HG03025 (cell line): ENCODE data around the gene RNF149.
"Not testable (repeated sequence)": the region's sequence is repeated elsewhere in the genome, so short reads cannot be mapped to it uniquely, and the experiment has no call there.

Experiments used
- ATAC-seq: cut with Tn5 transposase; IDR thresholded peaks from one replicate; pipeline ENCODE4 v1.9.1; 2021; ENCODE audit warnings: mild to moderate bottlenecking, moderate library complexity; ENCODE audit not compliant: unreplicated experiment, low FRiP score

Gene RNF149

GRCh38 chr2:101264360-101264939, 44.1 kb downstream of the RNF149 start:
- ATAC-seq, result no peak

DNA sequence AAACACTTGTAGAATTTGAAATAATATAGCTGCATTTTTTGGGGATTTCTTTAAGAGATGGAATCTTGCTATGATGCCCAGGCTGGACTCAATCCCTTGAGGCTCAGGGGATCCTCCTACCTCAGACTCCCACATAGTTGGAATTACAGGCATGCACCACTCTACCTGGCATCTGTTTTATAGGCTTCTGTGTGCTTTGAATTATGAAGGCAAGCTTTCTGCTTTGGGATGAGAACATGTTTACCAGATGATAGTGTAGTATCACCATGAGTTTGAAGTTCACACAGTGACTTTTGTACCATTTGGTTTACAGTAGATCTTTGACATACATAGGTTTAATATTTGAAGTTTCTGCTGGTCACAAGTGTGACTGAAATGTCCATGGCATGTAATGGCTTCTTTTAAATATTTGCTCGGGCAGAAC, 45.1 kb downstream of the RNF149 start:
- ATAC-seq, result no peak

DNA sequence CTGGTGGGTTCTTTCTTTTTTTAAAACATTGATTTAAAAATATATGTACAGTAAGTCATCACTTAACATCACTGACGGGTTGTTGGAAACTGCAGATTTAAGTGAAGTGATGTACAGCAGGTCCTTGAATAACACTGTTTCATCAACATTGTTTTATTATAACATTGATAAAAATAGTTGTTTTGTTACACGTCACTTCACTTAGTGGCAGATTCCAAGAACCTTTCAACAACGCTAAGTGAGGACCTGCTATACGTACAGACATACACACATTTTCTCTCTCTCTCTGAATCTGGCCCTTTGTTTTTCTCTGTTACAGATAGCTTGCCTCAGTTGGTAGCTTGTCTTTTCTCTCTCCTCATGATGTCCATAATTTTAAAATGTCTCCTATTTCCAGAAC, 46.4 kb downstream of the RNF149 start:
- ATAC-seq, result no peak

DNA sequence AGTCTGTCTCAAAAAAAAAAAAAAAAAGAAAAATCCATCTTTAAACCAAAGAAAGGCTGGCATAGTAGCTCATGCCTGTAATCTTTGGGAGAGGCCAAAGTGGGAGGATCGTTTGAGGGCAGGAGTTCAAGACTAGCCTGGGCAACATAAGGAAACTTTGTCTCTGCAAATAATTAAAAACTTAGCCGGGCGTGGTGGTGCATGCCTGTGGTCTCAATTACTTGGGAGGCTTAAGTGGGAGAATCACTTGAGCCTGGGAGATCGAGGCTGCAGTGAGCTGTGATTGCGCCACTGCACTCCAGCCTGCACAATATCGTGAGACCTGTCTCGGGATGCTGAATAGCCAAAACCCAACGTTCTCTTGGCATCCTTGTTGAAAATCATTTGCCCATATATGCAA, 49.7 kb downstream of the RNF149 start:
- ATAC-seq, result no peak

DNA sequence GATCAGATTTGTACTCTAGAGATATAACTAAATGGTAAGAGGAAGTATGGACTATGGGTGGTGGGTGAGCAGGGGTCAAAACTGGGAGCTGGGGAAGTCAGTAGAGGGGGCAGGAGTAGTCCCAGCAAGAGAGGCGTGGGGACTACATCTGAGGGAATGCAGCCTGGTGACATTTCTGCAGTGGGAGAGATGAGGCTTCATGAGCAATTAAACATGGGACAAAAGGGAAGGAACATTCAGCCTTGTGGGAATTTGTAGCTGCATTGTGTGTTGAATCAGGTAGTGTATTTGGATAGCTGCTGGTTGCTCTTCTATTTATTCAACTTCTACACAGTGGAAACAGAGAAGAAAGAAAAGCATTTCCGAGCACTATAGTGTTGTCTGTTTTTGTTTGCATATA, 52.2 kb downstream of the RNF149 start:
- ATAC-seq, result no peak

- no peak for ATAC-seq
Observed at GRCh38 chr2:101255501-101255900, 53.0 kb downstream of the RNF149 start.

GRCh38 chr2:101253703-101254450, 54.6 kb downstream of the RNF149 start:
- no peak for ATAC-seq

DNA sequence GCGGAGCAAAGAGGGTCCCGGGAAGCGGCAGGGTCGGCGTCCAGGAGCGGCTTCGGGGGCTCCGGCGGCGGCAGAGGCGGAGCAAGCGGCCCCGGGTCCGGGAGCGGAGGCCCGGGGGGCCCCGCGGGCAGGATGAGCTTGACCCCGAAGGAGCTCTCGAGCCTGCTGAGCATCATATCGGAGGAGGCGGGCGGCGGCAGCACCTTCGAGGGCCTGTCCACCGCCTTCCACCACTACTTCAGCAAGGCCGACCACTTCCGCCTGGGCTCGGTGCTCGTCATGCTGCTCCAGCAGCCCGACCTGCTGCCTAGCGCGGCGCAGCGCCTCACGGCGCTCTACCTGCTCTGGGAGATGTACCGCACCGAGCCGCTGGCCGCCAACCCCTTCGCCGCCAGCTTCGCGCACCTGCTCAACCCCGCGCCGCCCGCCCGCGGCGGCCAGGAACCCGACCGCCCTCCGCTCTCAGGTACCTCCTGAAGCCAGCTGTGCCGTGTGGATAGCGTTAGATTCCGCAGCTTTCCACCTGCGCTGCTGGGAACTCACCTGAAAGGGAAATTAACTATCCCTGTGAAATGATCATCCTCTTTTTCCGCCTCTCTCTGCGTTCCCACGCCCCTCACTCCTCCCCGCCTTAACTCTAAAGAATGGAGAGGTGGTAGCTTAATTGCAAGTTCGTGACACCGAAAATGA, 55.3 kb downstream of the RNF149 start:
- ATAC-seq, result peak; percentile 41

- ATAC-seq, result peak; percentile 85
Observed at GRCh38 chr2:101252408-101253012, 56.0 kb downstream of the RNF149 start, which contains the start of gene CNOT11. Gene CNOT11, plus strand, starts transcription at chr2:101252886. Its CDS starts 79 bp downstream, at chr2:101252965.

- peak; percentile 47 for ATAC-seq
Observed at GRCh38 chr2:101251844-101252407, 56.6 kb downstream of the RNF149 start.

GRCh38 chr2:101251246-101251781, 57.2 kb downstream of the RNF149 start:
- not testable (repeated sequence) for ATAC-seq

- ATAC-seq, result no peak
Observed at GRCh38 chr2:101249826-101250225, 58.7 kb downstream of the RNF149 start.

DNA sequence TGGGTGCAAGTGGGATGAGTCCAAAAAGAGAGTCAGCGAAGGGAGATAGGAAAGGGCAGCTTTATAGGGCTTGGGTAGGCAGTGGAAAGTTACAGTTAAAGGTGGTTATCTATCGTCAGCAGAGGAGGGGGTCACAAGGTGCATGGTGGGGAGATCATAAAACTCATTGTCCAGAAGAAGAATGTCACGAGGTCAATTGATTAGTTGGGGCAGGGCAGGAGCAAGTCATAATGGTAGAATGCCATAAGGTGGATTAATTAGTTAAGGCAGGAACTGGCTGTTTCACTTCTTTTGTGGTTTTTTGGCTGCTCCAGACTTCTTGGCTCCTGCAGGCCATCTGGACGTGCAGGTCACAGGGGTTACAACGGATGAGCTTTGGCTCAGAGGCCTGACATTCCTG, 59.7 kb downstream of the RNF149 start:
- ATAC-seq, result not testable (repeated sequence)

DNA sequence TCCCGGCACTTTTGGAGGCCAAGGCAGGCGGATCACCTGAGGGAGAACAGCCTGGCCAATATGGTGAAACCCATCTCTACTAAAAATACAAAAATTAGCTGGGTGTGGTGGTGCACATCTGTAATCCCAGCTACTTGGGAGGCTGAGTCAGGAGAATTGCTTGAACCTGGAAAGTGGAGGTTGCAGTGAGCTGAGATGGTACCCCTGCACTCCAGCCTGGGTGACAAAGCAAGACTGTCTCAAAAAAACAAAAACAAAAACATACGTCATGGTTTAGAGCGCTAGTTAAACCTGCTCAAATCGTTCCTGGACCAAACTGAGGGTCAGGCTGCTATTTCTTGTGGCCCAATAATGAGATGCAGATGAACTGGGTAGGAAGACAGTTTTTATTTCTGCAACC, 63.0 kb downstream of the RNF149 start:
- ATAC-seq, result not testable (repeated sequence)

GRCh38 chr2:101244899-101245298, 63.6 kb downstream of the RNF149 start:
- ATAC-seq, result not testable (repeated sequence)

GRCh38 chr2:101244373-101244772, 64.1 kb downstream of the RNF149 start:
- ATAC-seq, result not testable (repeated sequence)

- no peak for ATAC-seq
Observed at GRCh38 chr2:101241158-101241557, 67.3 kb downstream of the RNF149 start.

- ATAC-seq, result not testable (repeated sequence)
Observed at GRCh38 chr2:101240694-101241093, 67.8 kb downstream of the RNF149 start.

GRCh38 chr2:101239760-101240118, 68.8 kb downstream of the RNF149 start:
- ATAC-seq, result not testable (repeated sequence)

GRCh38 chr2:101238930-101239759, 69.4 kb downstream of the RNF149 start:
- no peak for ATAC-seq
